BLaER1 treated with 17β-estradiol and CSF1 and Interleukin-3, amounts not matched to agents 10 nM and 100 nM (cell line): ENCODE data around the gene CWC27.

Experiments
- H3K27ac ChIP-seq, 11 experiments: shearing (Covaris generic); formaldehyde crosslinking; 2 replicates each; pipeline ENCODE4 v1.8.1; 2022
- H3K27me3 ChIP-seq, 11 experiments: shearing (Covaris generic); formaldehyde crosslinking; 2 replicates each; pipeline ENCODE4 v1.8.1; 2022
- H3K36me3 ChIP-seq, 11 experiments: shearing (Covaris generic); formaldehyde crosslinking; 2 replicates each; pipeline ENCODE4 v1.8.1; 2022
- H3K4me1 ChIP-seq, 10 experiments: shearing (Covaris generic); formaldehyde crosslinking; 2 replicates each; pipeline ENCODE4 v1.8.1; 2022
- H3K4me2 ChIP-seq, 11 experiments: shearing (Covaris generic); formaldehyde crosslinking; 2 replicates each; pipeline ENCODE4 v1.8.1; 2022
- H3K4me3 ChIP-seq, 10 experiments: shearing (Covaris generic); formaldehyde crosslinking; 2 replicates each; pipeline ENCODE4 v1.8.1; 2022
- H3K9ac ChIP-seq, 11 experiments: shearing (Covaris generic); formaldehyde crosslinking; 2 replicates each; pipeline ENCODE4 v1.8.1; 2022
- H3K9me3 ChIP-seq, 11 experiments: shearing (Covaris generic); formaldehyde crosslinking; replicated peaks in 1 of 11; 2 replicates each; pipeline ENCODE4 v1.8.1; 2022
- H4K20me1 ChIP-seq, 11 experiments: shearing (Covaris generic); formaldehyde crosslinking; 2 replicates each; pipeline ENCODE4 v1.8.1; 2022
- Cebpa-rat ChIP-seq, 11 experiments: shearing (Covaris generic); IDR thresholded peaks; 2 replicates each; pipeline ENCODE4 v1.8.1; 2022

CWC27 gene

GRCh38 chr5:64771736-64772135, 3.0 kb downstream of the CWC27 start:
- Histone ChIP-seq H3K9ac (no peak overlapping the region), H3K4me2 (0 out of 22 replicates have a peak overlapping the region, but pooled peaks of 2 of the 11 experiments have one; percentile 4 to 8), H3K9me3 (no peaks in the 10 kb centered on the region), H3K36me3 (peaks cover 0 to 25% (median 12%) of the 10 kb centered on the region in 11 experiments; a peak in 10 of 22 replicates), H4K20me1 (peaks cover 0 to 25% (median 5%) of the 10 kb centered on the region in 11 experiments; a peak in 9 of 22 replicates), H3K27ac (no peak overlapping the region), H3K4me3 (no peak overlapping the region), H3K27me3 (no peaks in the 10 kb centered on the region), H3K4me1 (peaks cover 46 to 73% (median 57%) of the 10 kb centered on the region in 10 experiments)
- no peak for TF ChIP-seq Cebpa-rat (IDR thresholded peaks at IDR 0.05)

DNA sequence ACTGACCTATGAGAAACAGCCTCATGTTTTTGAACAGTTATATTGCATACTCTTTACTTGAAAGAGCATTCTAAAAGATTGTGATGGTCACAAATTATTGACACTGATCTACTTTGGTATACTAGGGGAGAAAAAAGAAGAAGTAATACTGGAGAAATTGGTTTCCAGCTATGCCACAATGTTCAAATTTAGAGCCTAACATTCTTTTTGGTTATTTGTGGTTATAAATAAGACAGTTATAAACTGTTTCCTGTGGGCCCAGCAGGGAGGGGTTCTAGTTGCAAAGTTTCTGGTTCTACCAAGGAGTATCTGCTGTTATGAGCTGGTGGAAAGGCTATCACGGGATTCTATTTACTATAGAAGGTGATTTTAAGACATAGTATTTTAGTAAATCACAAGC, 4.8 kb downstream of the CWC27 start:
- peaks cover 0 to 25% (median 4%) of the 10 kb centered on the region in 11 experiments; a peak in 10 of 22 replicates for H4K20me1 ChIP-seq
- H3K9me3 ChIP-seq, result no peaks in the 10 kb centered on the region
- H3K4me3 ChIP-seq, result no peak overlapping the region
- H3K4me2 ChIP-seq, result peak overlapping the region; percentile 48 to 70 (median 55); a peak in 20 of 22 replicates
- no peak for TF ChIP-seq Cebpa-rat (IDR thresholded peaks at IDR 0.05)
- peaks cover 37 to 63% (median 48%) of the 10 kb centered on the region in 10 experiments for H3K4me1 ChIP-seq
- no peaks in the 10 kb centered on the region for H3K27me3 ChIP-seq
- peaks cover 0 to 36% (median 21%) of the 10 kb centered on the region in 11 experiments; a peak in 13 of 22 replicates for H3K36me3 ChIP-seq
- 0 out of 22 replicates have a peak overlapping the region, but pooled peaks of 2 of the 11 experiments have one; percentile 9 to 20 for H3K27ac ChIP-seq
- no peak overlapping the region; a peak in 1 of 22 replicates for H3K9ac ChIP-seq

DNA sequence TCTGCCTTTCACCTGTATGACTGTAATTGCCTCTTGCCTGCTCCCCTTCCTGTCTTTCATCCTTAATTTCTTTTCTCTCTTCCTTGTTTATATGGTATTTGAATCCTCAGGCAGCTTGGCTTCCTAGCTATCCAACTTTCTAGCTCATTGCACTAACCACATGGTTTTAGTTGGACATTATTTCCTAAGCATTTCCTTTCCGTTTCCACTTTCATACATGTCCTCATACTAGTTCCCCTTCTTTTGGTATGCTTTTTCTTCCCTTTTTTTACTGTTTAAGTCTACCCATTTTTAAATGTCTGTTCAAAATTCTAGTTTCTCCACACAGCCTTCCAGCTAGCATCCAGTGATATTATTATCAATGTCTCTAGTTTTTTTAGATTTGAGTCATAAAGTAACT, 6.6 kb downstream of the CWC27 start:
- no peak for TF ChIP-seq Cebpa-rat (IDR thresholded peaks at IDR 0.05)
- Histone ChIP-seq H3K36me3 (peaks cover 0 to 49% (median 33%) of the 10 kb centered on the region in 11 experiments; a peak in 16 of 22 replicates), H3K9me3 (no peaks in the 10 kb centered on the region), H3K27ac (peak overlapping the region in 4 of 11 experiments; percentile 8 to 49 (median 32); a peak in 6 of 22 replicates), H3K4me2 (peak overlapping the region in 9 of 11 experiments; percentile 13 to 80 (median 66); a peak in 17 of 22 replicates), H3K9ac (no peak overlapping the region), H3K4me1 (peaks cover 28 to 53% (median 37%) of the 10 kb centered on the region in 10 experiments), H3K27me3 (no peaks in the 10 kb centered on the region), H4K20me1 (peaks cover 0 to 26% (median 5%) of the 10 kb centered on the region in 11 experiments; a peak in 10 of 22 replicates), H3K4me3 (no peak overlapping the region; a peak in 2 of 20 replicates)

- Histone ChIP-seq H3K9me3 (no peaks in the 10 kb centered on the region), H3K4me1 (peaks cover 0 to 13% (median 0%) of the 10 kb centered on the region in 10 experiments; a peak in 5 of 20 replicates), H3K4me2 (no peak overlapping the region), H3K27ac (no peak overlapping the region), H3K9ac (no peak overlapping the region), H3K27me3 (no peaks in the 10 kb centered on the region), H3K36me3 (peaks cover 2 to 57% (median 27%) of the 10 kb centered on the region in 11 experiments; a peak in 18 of 22 replicates), H4K20me1 (peaks cover 0 to 4% (median 0%) of the 10 kb centered on the region in 11 experiments; a peak in 2 of 22 replicates), H3K4me3 (no peak overlapping the region)
- no peak for TF ChIP-seq Cebpa-rat (IDR thresholded peaks at IDR 0.05)
These were observed 15.8 kb downstream of the CWC27 start for GRCh38 chr5:64784451-64785025.

DNA sequence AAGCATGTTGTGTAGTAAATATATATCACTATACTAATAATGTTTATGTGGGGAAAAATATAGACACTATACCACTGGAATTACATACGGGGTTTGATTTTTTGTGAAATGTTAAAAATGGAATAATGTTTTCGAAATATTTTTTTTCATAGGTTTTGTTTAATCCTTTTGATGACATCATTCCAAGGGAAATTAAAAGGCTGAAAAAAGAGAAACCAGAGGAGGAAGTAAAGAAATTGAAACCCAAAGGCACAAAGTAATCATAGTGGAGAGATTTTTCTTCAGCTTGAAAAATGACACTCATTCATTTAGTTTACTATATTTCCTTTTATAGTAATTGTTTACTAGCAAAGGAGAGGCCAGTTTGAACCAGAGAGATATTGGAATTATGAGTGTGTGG, 17.6 kb downstream of the CWC27 start:
- Histone ChIP-seq H3K27ac (no peak overlapping the region), H3K9ac (no peak overlapping the region; a peak in 1 of 22 replicates), H4K20me1 (no peaks in the 10 kb centered on the region), H3K9me3 (no peaks in the 10 kb centered on the region), H3K4me2 (peak overlapping the region in 2 of 11 experiments; percentile 9 to 44; a peak in 2 of 22 replicates), H3K27me3 (no peaks in the 10 kb centered on the region), H3K36me3 (peaks cover 7 to 65% (median 35%) of the 10 kb centered on the region in 11 experiments; a peak in 18 of 22 replicates), H3K4me3 (no peak overlapping the region), H3K4me1 (peaks cover 0 to 13% (median 0%) of the 10 kb centered on the region in 10 experiments; a peak in 5 of 20 replicates)
- no peak for TF ChIP-seq Cebpa-rat (IDR thresholded peaks at IDR 0.05)

DNA sequence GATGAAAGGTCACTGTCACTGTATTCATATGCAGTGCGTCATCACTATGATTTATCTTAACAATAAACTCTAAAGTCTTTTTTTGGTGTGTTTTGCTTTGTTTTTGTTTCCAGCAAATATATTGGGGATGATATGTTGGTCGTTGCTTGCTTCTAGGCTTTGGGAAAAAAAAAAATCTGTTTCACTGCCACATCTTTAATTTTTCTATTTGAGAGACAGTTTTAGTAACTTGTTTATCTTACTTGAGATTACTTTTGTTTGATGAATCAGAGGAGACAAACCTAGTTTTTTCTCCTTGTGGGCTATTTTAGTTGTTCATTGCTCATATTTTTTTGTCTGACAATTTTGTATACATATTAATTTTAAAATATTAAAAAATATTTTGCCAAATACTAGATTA, 19.4 kb downstream of the CWC27 start:
- peaks cover 10 to 70% (median 40%) of the 10 kb centered on the region in 11 experiments; a peak in 18 of 22 replicates for H3K36me3 ChIP-seq
- no peak overlapping the region for H3K27ac ChIP-seq
- H3K9ac ChIP-seq, result no peak overlapping the region
- peaks cover 0 to 13% (median 0%) of the 10 kb centered on the region in 10 experiments; a peak in 5 of 20 replicates for H3K4me1 ChIP-seq
- no peak for TF ChIP-seq Cebpa-rat (IDR thresholded peaks at IDR 0.05)
- H3K27me3 ChIP-seq, result no peaks in the 10 kb centered on the region
- H3K4me3 ChIP-seq, result no peak overlapping the region
- no peaks in the 10 kb centered on the region for H3K9me3 ChIP-seq
- H4K20me1 ChIP-seq, result no peaks in the 10 kb centered on the region
- no peak overlapping the region for H3K4me2 ChIP-seq

DNA sequence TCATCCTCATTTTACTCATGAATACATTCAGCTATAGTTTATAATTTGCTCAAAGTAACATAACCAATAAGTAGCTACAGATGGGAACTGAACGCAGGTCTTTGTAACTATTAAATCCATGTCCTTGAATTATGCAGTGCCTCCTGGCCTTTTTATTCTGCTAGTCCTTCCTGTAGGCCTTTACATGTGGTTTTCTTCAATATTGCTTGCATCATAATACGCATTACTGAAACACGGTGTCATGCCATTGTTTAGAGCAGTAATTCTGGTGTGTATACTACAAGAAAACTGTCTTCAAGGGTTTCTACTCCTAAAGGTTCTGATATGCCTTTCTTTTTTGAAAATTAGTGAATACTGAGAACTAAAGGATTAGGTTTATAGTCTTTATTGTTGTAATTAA, 20.7 kb downstream of the CWC27 start:
- peaks cover 0 to 13% (median 0%) of the 10 kb centered on the region in 10 experiments; a peak in 5 of 20 replicates for H3K4me1 ChIP-seq
- no peak overlapping the region for H3K9ac ChIP-seq
- no peaks in the 10 kb centered on the region for H3K27me3 ChIP-seq
- H3K4me2 ChIP-seq, result no peak overlapping the region
- no peaks in the 10 kb centered on the region for H4K20me1 ChIP-seq
- H3K9me3 ChIP-seq, result no peaks in the 10 kb centered on the region
- no peak overlapping the region for H3K4me3 ChIP-seq
- peaks cover 10 to 83% (median 37%) of the 10 kb centered on the region in 11 experiments; a peak in 18 of 22 replicates for H3K36me3 ChIP-seq
- TF ChIP-seq Cebpa-rat (IDR thresholded peaks at IDR 0.05), result no peak
- H3K27ac ChIP-seq, result no peak overlapping the region

GRCh38 chr5:64790210-64790609, 21.5 kb downstream of the CWC27 start:
- peaks cover 0 to 13% (median 0%) of the 10 kb centered on the region in 10 experiments; a peak in 5 of 20 replicates for H3K4me1 ChIP-seq
- TF ChIP-seq Cebpa-rat (IDR thresholded peaks at IDR 0.05), result no peak
- H3K36me3 ChIP-seq, result peaks cover 10 to 84% (median 37%) of the 10 kb centered on the region in 11 experiments; a peak in 18 of 22 replicates
- H3K4me3 ChIP-seq, result no peak overlapping the region
- H3K27ac ChIP-seq, result no peak overlapping the region
- no peak overlapping the region for H3K9ac ChIP-seq
- no peak overlapping the region for H3K4me2 ChIP-seq
- H3K27me3 ChIP-seq, result no peaks in the 10 kb centered on the region
- no peaks in the 10 kb centered on the region for H4K20me1 ChIP-seq
- H3K9me3 ChIP-seq, result no peaks in the 10 kb centered on the region

DNA sequence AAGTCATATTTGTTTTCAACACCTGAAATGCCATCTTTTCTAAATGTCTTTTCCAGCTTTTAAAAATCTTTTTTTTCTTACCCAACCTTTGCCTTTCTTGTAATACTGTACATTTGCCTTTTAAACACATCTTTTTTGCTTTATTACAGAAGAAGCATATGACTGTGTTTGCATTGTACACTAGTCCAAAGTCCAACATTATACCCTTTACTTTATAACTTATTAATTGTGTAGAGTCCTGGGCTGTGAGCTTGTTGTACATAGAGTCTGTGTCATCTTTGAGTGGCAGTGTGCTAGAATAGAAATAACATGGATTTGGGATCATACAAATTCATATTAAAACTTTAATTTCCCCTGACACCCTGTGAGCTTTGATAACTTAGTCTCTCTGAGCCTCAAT, 23.7 kb downstream of the CWC27 start:
- Histone ChIP-seq H3K27ac (no peak overlapping the region), H3K4me3 (no peak overlapping the region), H3K36me3 (peaks cover 3 to 75% (median 21%) of the 10 kb centered on the region in 11 experiments; a peak in 14 of 22 replicates), H3K9me3 (no peaks in the 10 kb centered on the region), H3K4me2 (no peak overlapping the region), H3K27me3 (no peaks in the 10 kb centered on the region), H3K9ac (no peak overlapping the region), H4K20me1 (no peaks in the 10 kb centered on the region), H3K4me1 (no peaks in the 10 kb centered on the region)
- TF ChIP-seq Cebpa-rat (IDR thresholded peaks at IDR 0.05), result no peak
